ENCODE results near the gene IGSF5.
"Not testable (repeated sequence)": the region's sequence is repeated elsewhere in the genome, so short reads cannot be mapped to it uniquely, and the experiment has no call there.

The IGSF5 gene

DNA sequence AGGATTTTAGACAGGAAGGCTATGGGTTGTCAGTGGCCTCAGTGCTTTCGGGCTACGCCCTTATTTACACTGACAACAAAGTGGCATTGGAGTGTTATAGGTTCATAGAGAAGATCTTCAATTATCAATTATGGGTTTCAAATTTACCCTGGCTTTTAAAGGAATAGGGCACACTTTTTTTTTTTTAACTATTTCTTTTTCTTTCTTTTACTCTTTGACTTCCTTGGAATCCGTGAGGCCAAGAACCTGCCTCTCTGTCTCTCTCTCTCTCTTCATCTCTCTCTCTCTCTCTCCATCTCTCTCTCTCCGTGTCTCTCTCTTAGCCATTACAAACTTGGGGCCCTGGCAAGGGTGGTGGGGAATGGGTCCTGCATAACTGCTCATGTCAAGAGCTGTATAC is at the start of gene IGSF5:
Gene IGSF5 (plus strand): TSS at position 301 of the 400 bp plus-strand sequence. CDS start 327 bp downstream, outside the sequence.
- not testable (repeated sequence) for DNase-seq (ENCODE audit: low read depth, low spot score)

- DNase-seq (ENCODE audit: low read depth, low spot score) = no peak
Observed at GRCh38 chr21:39696196-39696595, 48.8 kb upstream of the IGSF5 start.

GRCh38 chr21:39696618-39697017 is 48.4 kb upstream of the IGSF5 start:
- no peak for DNase-seq (ENCODE audit: low read depth, low spot score)

DNA sequence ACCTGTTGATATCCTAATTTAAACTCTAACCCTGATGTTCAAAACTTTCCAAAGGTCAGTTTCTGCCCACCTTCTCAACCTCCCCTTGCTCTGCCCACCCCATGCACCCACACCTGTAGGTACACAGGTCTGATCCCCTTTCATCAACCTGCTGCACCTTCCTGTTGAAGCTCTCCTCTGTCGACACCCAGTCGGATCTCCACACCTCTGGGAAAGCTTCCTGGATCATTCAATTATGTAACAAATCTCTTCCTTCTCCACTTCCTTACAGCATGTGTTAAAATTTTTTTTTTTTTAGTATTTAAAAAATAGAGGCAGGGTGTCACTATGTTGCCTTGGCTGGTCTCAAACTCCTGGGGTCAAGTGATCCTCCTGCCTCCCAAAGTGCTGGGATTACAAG is 44.7 kb upstream of the IGSF5 start:
- no peak for DNase-seq (ENCODE audit: low read depth, low spot score)

DNA sequence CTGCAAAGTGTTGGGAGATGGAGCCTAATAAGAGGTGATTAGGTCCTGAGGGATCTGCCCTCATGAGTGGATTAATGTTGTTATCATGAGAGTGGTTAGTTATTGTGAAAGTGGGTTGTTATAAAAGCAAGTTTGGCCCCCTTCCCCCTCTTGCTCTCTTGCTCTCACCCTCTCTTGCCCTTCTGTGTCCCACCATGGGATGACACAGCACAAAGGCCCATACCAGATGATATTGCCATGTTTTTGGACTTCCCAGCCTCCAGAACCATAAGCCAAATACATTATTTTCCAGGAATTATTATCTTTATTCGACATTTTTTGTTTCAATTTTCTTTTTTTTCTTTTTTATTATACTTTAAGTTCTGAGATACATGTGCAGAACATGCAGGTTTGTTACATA is 41.4 kb upstream of the IGSF5 start:
- DNase-seq (ENCODE audit: low read depth, low spot score) = no peak

- no peak for DNase-seq (ENCODE audit: low read depth, low spot score)
Observed at GRCh38 chr21:39705849-39706248, 39.1 kb upstream of the IGSF5 start.

GRCh38 chr21:39707316-39707715 is 37.7 kb upstream of the IGSF5 start:
- no peak for DNase-seq (ENCODE audit: low read depth, low spot score)

DNA sequence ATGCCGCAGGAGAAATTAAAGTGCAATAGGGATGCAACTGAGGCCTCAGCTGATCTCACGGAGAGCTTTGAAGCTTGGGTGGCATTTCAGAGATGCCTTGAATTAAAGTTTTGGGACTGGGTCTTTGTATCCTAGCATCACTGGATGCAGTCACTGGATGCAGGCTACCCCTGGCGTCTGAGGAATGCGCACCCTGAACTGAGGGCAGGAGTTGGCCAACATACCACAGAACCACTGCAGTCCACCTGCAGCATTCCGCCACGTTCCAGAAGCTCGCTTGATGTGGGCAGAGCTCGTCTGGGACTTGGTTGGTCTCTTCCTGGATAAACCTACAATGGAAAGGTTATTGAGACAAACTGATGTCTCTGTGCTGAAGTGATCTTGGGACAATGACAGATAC is 34.1 kb upstream of the IGSF5 start:
- no peak for DNase-seq (ENCODE audit: low read depth, low spot score)

DNA sequence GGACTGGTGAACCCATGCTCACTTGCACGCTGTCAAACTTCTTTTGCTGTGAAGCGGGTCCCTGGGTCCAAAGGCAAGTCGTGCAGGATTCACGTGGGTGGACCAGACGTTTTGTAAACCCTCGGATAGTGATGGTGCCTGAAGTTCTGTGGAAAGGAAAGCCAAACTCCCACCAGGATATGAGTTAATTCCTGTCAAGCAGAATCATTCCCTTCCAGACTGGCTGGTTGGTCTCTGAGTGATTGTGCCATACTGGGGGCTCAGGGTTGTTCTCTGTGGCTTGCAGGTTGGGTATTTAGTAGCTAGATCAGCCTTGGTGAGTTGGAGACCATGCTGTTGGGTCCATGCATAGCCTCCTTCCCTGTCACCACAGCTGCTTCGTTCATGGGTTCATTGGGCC is 32.7 kb upstream of the IGSF5 start:
- no peak for DNase-seq (ENCODE audit: low read depth, low spot score)

- no peak for DNase-seq (ENCODE audit: low read depth, low spot score)
Observed at GRCh38 chr21:39712976-39713375, 32.0 kb upstream of the IGSF5 start.

- DNase-seq (ENCODE audit: low read depth, low spot score) = no peak
Observed at GRCh38 chr21:39713905-39714304, 31.1 kb upstream of the IGSF5 start.

DNA sequence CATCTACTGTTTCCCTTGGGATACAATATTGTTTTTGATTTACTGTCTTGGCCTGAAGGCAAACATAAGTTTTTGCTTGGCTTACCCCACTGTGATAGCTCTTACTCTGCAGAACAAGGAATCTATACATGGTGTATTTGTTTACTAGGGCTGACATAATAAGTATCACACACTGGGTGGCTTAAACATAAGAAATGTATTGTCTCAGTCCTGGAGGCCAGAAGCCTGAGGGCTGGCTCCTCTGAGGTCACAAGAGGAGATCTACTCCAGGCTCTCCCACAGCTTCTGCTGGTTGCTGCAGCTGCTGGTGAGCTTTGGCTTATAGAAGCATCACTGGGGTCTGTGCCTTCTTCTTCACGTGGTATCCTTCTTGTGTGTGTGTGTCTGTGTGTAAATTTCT is 30.7 kb upstream of the IGSF5 start:
- DNase-seq (ENCODE audit: low read depth, low spot score) = no peak

DNA sequence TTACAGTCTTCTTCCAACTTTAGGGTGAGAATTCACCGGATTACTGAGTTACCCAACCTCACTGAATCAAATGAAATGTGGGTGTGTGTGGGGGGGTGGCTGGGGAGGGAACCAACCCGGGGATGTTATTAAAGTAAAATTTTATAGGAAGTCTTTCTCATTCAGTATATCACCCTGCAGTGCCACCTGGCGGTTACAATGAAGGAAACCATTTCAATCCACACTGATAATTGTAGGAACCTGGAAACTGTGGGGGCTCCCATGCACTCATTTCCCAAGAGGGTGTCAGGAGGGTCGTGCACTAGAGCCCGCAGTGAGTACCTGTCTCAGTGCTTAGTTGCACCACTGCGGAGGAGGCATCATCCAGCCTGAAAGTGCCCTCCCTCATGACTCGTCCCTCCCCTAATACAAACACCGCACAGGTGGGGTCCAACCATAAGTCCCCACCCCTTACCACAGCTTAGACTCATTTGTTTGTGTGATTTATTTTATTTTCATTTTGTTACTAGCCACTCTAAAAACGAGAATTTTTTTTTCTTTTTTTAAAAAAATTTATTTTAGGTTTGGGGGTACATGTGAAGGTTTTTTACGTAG is 29.1 kb upstream of the IGSF5 start:
- no peak for DNase-seq (ENCODE audit: low read depth, low spot score)

- no peak for DNase-seq (ENCODE audit: low read depth, low spot score)
Observed at GRCh38 chr21:39720126-39720778, 24.7 kb upstream of the IGSF5 start.

GRCh38 chr21:39721885-39722284 is 23.1 kb upstream of the IGSF5 start:
- no peak for DNase-seq (ENCODE audit: low read depth, low spot score)

DNA sequence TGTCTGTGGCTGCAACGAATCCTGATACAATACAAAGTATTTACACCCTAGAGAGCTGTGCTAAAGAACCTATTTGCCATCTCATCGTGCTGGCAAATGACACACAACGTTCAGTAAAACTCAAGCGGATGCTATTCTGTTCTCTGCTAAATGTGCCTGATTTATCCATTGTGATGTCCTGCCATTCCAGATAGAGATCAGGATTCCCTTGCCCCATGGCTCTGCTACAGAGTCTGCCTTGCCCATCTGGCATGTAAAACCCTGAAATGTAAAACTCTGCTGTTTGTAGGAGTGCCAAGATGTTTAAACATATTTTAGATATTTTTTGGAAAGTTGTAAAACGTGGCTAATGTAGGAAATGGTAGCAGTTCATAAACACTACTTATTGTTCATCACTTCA is 20.0 kb upstream of the IGSF5 start:
- no peak for DNase-seq (ENCODE audit: low read depth, low spot score)

- no peak for DNase-seq (ENCODE audit: low read depth, low spot score)
Observed at GRCh38 chr21:39726133-39726532, 18.9 kb upstream of the IGSF5 start.

- DNase-seq (ENCODE audit: low read depth, low spot score) = no peak
Observed at GRCh38 chr21:39727401-39728120, 17.4 kb upstream of the IGSF5 start.

- DNase-seq (ENCODE audit: low read depth, low spot score) = no peak
Observed at GRCh38 chr21:39728341-39728740, 16.6 kb upstream of the IGSF5 start.

- DNase-seq (ENCODE audit: low read depth, low spot score) = no peak
Observed at GRCh38 chr21:39730418-39731157, 14.4 kb upstream of the IGSF5 start.

- DNase-seq (ENCODE audit: low read depth, low spot score) = no peak
Observed at GRCh38 chr21:39736716-39737115, 8.3 kb upstream of the IGSF5 start.

DNA sequence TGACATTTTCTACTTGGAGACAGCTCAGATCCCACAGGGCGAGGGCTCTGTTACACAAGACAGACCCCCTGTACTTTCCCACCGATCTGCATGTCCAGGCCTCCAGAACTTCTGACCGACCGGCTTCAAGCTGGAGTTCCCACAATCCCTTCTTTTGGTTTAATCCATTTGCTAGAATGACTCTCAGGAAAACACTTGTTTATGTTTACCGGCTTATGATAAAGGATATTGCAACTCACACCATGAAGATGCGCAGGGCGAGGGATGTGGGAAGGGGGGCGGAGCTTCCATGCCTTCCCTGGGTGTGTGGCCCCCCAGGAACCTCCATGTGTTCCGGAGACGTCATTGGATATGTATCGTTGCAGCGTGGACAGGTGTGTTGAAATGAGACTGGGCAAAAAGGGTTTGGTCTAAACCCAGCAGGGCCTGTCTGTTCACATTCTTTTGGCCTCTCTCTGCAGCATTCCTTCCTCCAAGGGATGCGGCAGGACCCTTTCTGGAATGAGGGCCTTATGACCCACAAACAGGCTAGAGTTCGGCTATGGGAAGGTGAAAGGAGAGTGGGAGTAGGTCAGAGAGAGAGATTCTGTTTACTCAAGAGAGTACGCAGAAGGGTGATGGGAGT is 7.5 kb upstream of the IGSF5 start:
- no peak for DNase-seq (ENCODE audit: low read depth, low spot score)
